Gastroesophageal sphincter (tissue), 4 donors: ENCODE measurements around the gene USP24. TPM values are rescaled to one million over a fixed set of nuclear protein-coding genes. Genes with fewer than 3 reads are reported as not detected.

Source experiments
- ATAC-seq: fragments of 150-250 bp; one replicate; pipeline ENCODE4 v1.9.1; 2016; ENCODE audit warnings: mild to moderate bottlenecking, moderate library complexity
- H3K27ac ChIP-seq, 4 donors: fragments of 200-600 bp; sonication (generic) in 3 of 4; 1 replicate in 3 of 4; 2 replicates in 1 of 4; pipeline ENCODE4 v1.5.1; 2016 to 2019
- H3K27me3 ChIP-seq: fragments of 200-600 bp; sonication (generic); one replicate; pipeline ENCODE4 v1.5.1; 2019
- H3K36me3 ChIP-seq, 2 donors: fragments of 200-600 bp; sonication (generic); one replicate each; pipeline ENCODE4 v1.5.1; 2019; ENCODE audit warnings: control low read depth in 1 of 2
- H3K4me1 ChIP-seq, 3 donors: fragments of 200-600 bp; sonication (generic); 1 replicate in 2 of 3; 2 replicates in 1 of 3; pipeline ENCODE4 v1.5.1; 2016 to 2019; ENCODE audit warnings: control low read depth in 2 of 3
- H3K4me3 ChIP-seq, 2 donors: fragments of 200-600 bp; sonication (generic); one replicate each; pipeline ENCODE4 v1.5.1; 2019; ENCODE audit warnings: mild to moderate bottlenecking in 1 of 2, moderate library complexity in 1 of 2
- H3K9me3 ChIP-seq, 3 donors: fragments of 200-600 bp; sonication (generic); one replicate each; pipeline ENCODE4 v1.5.1; 2017 to 2019; ENCODE audit warnings: control low read depth in 2 of 3
- CTCF ChIP-seq, 4 experiments: fragments of 200-600 bp in 2 of 4; fragments of 450-650 bp in 2 of 4; sonication (generic) in 1 of 4; IDR thresholded peaks; one replicate each; pipeline ENCODE4 v1.5.1; 2017 to 2019; ENCODE audit warnings: antibody characterized with exemption in 4 of 4, mild to moderate bottlenecking in 2 of 4, moderate library complexity in 2 of 4
- EP300 ChIP-seq: sonication (generic); formaldehyde crosslinking; IDR thresholded peaks from one replicate; pipeline ENCODE4 v1.6.1; 2017; ENCODE audit warnings: antibody characterized with exemption, mild to moderate bottlenecking
- POLR2A ChIP-seq, 2 donors: fragments of 450-650 bp; IDR thresholded peaks; one replicate each; pipeline ENCODE4 v1.6.1; 2017; ENCODE audit warnings: antibody characterized with exemption in 2 of 2, mild to moderate bottlenecking in 2 of 2, moderate library complexity in 1 of 2
- POLR2AphosphoS5 ChIP-seq: sonication (generic); formaldehyde crosslinking; IDR thresholded peaks from one replicate; pipeline ENCODE4 v1.6.1; 2017; ENCODE audit warnings: antibody characterized with exemption
- WGBS, 2 donors: methylation state at CpG; one replicate each; pipeline ENCODE4 v1.1.5; 2018; ENCODE audit warnings: low coverage in 1 of 2; 5-methylcytosine and 5-hydroxymethylcytosine counted together
- total RNA-seq, 4 donors: library from RNA; depleted of rRNA; stranded (reverse); fragments of >200 nt; gene quantifications; one replicate each; pipeline ENCODE4 v1.1.0, GENCODE V29; 2016

USP24 gene
- total RNA-seq, 4 donors from 2014 or later = 36.8 to 54.8 (median 45.5) TPM

- H3K4me3 ChIP-seq = no peak overlapping the region
- H3K27ac ChIP-seq = no peak overlapping the region
- WGBS, 2 donors = 95 to 97% methylated on average over 4 to 7 of the region's 7 CpGs
- no peaks in the 10 kb centered on the region for H3K9me3 ChIP-seq
- no peaks in the 10 kb centered on the region for H3K27me3 ChIP-seq
- H3K4me1 ChIP-seq = peaks cover 0 to 19% (median 0%) of the 10 kb centered on the region in 3 donors
- ATAC-seq = no peak
- TF ChIP-seq EP300 = no peak
- TF ChIP-seq CTCF (IDR thresholded peaks at IDR 0.05) = no peak
- TF ChIP-seq POLR2A (IDR thresholded peaks at IDR 0.05) = no peak
- TF ChIP-seq POLR2AphosphoS5 = no peak
- H3K36me3 ChIP-seq = peaks cover 7 to 88% of the 10 kb centered on the region in 2 donors
Observed at GRCh38 chr1:55128418-55128995, 86.7 kb downstream of the USP24 start.

- Histone ChIP-seq H3K9me3 (no peaks in the 10 kb centered on the region), H3K4me1 (peaks cover 0 to 19% (median 0%) of the 10 kb centered on the region in 3 donors), H3K27ac (no peak overlapping the region), H3K4me3 (no peak overlapping the region), H3K36me3 (peaks cover 13 to 88% of the 10 kb centered on the region in 2 donors), H3K27me3 (no peaks in the 10 kb centered on the region)
- no peak for TF ChIP-seq POLR2A (IDR thresholded peaks at IDR 0.05)
- no peak for TF ChIP-seq POLR2AphosphoS5
- no peak for TF ChIP-seq CTCF (IDR thresholded peaks at IDR 0.05)
- TF ChIP-seq EP300 = no peak
- ATAC-seq = no peak
- WGBS, 2 donors = 88 to 90% methylated on average over 3 of the region's 3 CpGs
Observed at GRCh38 chr1:55127827-55128343, 87.3 kb downstream of the USP24 start.

- no peak overlapping the region for H3K4me3 ChIP-seq
- TF ChIP-seq EP300 (no peak), POLR2AphosphoS5 (no peak), POLR2A (IDR thresholded peaks at IDR 0.05) (no peak), CTCF (IDR thresholded peaks at IDR 0.05) (no peak)
- ATAC-seq = no peak
- WGBS, 2 donors = 91 to 95% methylated on average over 5 of the region's 5 CpGs
- peaks cover 14 to 95% of the 10 kb centered on the region in 2 donors for H3K36me3 ChIP-seq
- no peaks in the 10 kb centered on the region for H3K27me3 ChIP-seq
- H3K4me1 ChIP-seq = peaks cover 0 to 5% (median 0%) of the 10 kb centered on the region in 3 donors
- no peak overlapping the region for H3K27ac ChIP-seq
- H3K9me3 ChIP-seq = no peaks in the 10 kb centered on the region
Observed at GRCh38 chr1:55124470-55124869, 90.7 kb downstream of the USP24 start.

- Histone ChIP-seq H3K27me3 (no peaks in the 10 kb centered on the region), H3K36me3 (peaks cover 11 to 99% of the 10 kb centered on the region in 2 donors), H3K4me3 (no peak overlapping the region), H3K4me1 (no peaks in the 10 kb centered on the region), H3K27ac (no peak overlapping the region), H3K9me3 (no peaks in the 10 kb centered on the region)
- 94 to 96% methylated on average over 5 of the region's 5 CpGs for WGBS, 2 donors
- ATAC-seq = no peak
- no peak for TF ChIP-seq EP300
- TF ChIP-seq CTCF (IDR thresholded peaks at IDR 0.05) = no peak
Observed at GRCh38 chr1:55120538-55120937, 94.6 kb downstream of the USP24 start.

GRCh38 chr1:55118651-55119329, 96.4 kb downstream of the USP24 start:
- Histone ChIP-seq H3K27me3 (no peaks in the 10 kb centered on the region), H3K4me3 (no peak overlapping the region), H3K9me3 (no peaks in the 10 kb centered on the region), H3K27ac (no peak overlapping the region), H3K4me1 (no peaks in the 10 kb centered on the region), H3K36me3 (peaks cover 11 to 97% of the 10 kb centered on the region in 2 donors)
- 89% methylated on average over 4 to 5 of the region's 5 CpGs for WGBS, 2 donors
- ATAC-seq = no peak
- TF ChIP-seq CTCF (IDR thresholded peaks at IDR 0.05) (no peak), POLR2A (IDR thresholded peaks at IDR 0.05) (no peak), EP300 (no peak), POLR2AphosphoS5 (no peak)
